ENCODE results near the gene CACNG4.

Gene CACNG4

DNA sequence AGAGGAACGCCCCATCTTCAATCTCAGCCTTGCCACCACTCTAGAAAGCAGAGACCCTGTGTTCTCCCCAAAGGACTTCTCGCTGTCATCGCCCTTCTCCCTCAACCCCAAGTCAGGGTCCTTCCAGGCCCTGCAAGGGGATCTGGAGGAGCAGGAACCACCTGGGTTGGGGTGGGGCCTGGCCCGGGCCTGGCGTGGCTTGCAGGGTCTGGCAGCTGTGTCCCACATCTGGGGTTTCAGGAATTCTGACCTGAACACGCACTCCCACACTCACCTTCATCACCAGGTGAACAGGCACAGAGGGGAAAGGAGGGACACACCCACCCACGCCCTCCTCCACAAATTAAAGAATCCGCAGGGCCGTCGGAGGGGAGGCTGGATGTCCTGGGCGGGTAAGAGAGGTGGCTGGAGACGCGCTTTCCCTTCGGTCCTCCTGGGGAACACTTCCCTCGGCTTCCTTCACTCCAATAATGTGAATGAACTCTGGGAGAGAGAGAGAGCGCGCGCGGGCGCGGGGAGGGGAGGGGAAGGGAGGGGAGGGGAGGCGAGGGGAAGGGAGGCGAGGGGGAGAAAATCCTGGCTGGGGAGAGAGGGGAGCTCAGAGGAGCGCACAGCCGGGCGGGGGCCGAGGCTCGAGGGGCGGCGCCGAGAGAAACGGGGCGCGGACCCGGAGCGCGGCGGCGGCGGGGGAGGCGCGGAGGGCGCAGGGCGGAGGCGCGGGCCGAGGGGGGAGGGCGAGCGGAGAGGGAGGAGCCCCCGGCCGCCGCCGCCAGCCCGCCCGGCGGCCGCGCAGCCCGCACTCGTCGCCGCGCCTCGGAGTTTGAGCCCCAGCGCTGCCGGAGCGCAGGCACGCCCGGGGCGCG is at the start of gene CACNG4:
CACNG4 (plus strand) TSS at position 799 of the 863 bp plus-strand sequence. CDS start 205 bp downstream, outside the sequence.
- no peaks in the 10 kb centered on the region for H3K36me3 Mint-ChIP-seq (ENCODE audit: low read depth)
- peak within 1 kb of the TSS in 1 of 3 experiments; percentile 42 for H3K27ac Mint-ChIP-seq
- no peaks in the 10 kb centered on the region for H3K9me3 Mint-ChIP-seq
- H3K4me1 Mint-ChIP-seq: peaks cover 37% of the 10 kb centered on the region
- H3K27me3 Mint-ChIP-seq (ENCODE audit: low read depth): peaks cover 86% of the 10 kb centered on the region
- TF ChIP-seq, protein P1, sequence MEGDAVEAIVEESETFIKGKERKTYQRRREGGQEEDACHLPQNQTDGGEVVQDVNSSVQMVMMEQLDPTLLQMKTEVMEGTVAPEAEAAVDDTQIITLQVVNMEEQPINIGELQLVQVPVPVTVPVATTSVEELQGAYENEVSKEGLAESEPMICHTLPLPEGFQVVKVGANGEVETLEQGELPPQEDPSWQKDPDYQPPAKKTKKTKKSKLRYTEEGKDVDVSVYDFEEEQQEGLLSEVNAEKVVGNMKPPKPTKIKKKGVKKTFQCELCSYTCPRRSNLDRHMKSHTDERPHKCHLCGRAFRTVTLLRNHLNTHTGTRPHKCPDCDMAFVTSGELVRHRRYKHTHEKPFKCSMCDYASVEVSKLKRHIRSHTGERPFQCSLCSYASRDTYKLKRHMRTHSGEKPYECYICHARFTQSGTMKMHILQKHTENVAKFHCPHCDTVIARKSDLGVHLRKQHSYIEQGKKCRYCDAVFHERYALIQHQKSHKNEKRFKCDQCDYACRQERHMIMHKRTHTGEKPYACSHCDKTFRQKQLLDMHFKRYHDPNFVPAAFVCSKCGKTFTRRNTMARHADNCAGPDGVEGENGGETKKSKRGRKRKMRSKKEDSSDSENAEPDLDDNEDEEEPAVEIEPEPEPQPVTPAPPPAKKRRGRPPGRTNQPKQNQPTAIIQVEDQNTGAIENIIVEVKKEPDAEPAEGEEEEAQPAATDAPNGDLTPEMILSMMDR (IDR thresholded peaks at IDR 0.05; ENCODE audit: unreplicated experiment in 3 of 3): no peak
- H3K4me3 Mint-ChIP-seq: peak within 1 kb of the TSS; percentile 86 to 88 (median 86)

DNA sequence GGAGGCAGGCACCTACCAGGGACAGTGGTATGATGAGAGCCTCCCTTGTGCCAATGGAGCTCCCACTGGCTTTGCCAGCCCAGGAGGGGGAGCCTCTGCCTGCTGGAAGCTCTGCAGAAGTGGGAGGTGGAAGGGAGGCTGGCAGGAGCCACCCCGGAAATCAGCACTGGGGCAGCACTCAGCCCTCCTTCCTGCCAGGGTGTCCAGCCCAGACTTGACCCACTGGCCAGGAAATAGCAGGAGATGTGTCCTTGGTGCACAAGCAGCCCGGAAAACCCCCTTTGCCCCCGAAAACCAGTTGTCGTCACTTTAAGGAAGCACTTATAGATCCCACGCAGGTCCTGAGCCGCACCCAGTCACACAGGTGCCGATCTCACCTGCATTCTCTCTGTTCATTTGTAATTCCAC is 49.3 kb upstream of the CACNG4 start:
- TF ChIP-seq, protein P1 (IDR thresholded peaks at IDR 0.05; ENCODE audit: unreplicated experiment in 3 of 3): no peak
- Mint-ChIP-seq H3K27ac (no peak overlapping the region), H3K9me3 (peaks cover 5% of the 10 kb centered on the region), H3K36me3 (ENCODE audit: low read depth) (no peaks in the 10 kb centered on the region), H3K27me3 (ENCODE audit: low read depth) (peaks cover 28% of the 10 kb centered on the region), H3K4me1 (no peaks in the 10 kb centered on the region), H3K4me3 (no peak overlapping the region)

DNA sequence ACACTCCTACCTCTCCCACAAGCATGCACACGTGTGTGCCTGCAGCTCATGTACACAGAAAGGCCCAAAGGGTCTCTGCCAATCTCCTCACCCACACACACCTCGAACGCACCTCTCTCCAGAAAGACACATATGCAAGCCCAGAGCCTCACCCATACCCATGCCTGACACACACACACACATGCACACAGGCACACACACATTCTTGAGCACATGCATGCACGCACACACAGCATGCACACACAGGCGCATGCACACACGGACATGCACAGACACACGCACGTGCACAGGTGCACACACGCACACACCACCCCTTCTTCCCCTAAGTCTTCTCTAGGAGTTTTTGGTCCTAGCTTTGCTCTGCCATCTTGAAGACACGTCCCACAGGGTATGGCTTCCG is 48.7 kb upstream of the CACNG4 start:
- H3K9me3 Mint-ChIP-seq: peaks cover 8% of the 10 kb centered on the region
- no peak overlapping the region for H3K27ac Mint-ChIP-seq
- H3K4me3 Mint-ChIP-seq: no peak overlapping the region
- H3K36me3 Mint-ChIP-seq (ENCODE audit: low read depth): no peaks in the 10 kb centered on the region
- H3K4me1 Mint-ChIP-seq: no peaks in the 10 kb centered on the region
- peaks cover 26% of the 10 kb centered on the region for H3K27me3 Mint-ChIP-seq (ENCODE audit: low read depth)
- TF ChIP-seq, protein P1 (IDR thresholded peaks at IDR 0.05; ENCODE audit: unreplicated experiment in 3 of 3): no peak

DNA sequence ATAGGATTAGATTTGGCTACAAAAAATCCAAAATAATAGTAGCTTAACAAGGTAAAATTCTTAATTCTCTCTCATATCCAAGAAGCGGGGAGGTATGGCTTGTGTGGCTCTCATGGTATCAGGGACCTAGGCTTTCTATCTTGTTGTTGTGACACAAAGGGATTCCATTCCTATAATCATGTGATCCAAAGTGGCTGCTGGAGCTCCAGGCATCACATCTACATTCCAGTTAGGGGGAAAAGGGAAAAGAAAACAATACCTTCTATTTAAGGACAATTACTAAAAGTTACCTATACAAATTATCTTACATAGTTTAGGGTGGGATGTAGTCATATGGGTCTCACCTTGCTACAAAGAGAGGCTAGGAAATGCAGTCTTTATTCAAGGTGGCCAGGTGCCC is 47.6 kb upstream of the CACNG4 start:
- no peak overlapping the region for H3K4me3 Mint-ChIP-seq
- H3K36me3 Mint-ChIP-seq (ENCODE audit: low read depth): no peaks in the 10 kb centered on the region
- H3K27me3 Mint-ChIP-seq (ENCODE audit: low read depth): peaks cover 19% of the 10 kb centered on the region
- no peaks in the 10 kb centered on the region for H3K4me1 Mint-ChIP-seq
- TF ChIP-seq, protein P1 (IDR thresholded peaks at IDR 0.05; ENCODE audit: unreplicated experiment in 3 of 3): no peak
- peaks cover 12% of the 10 kb centered on the region for H3K9me3 Mint-ChIP-seq
- H3K27ac Mint-ChIP-seq: no peak overlapping the region

DNA sequence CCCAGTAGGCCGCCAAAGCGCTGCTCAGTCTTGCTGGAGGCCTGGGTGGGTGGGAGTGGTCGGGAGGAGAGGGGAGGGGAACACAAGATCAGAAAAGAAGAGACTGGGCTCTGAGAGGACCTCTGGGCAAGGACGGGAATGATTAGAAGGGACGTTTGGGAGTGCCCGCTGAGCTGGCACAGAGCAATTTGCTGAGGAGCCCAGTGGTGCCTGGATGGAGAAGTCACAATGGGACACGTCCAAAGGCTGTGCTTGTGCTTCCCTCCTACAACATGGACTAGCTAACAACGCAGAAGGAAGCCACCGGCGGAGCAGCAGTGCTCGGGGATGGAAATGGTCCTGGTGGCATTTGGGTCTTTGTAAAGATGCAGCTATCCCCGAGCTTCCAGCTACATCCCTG is 45.6 kb upstream of the CACNG4 start:
- Mint-ChIP-seq H3K27ac (no peak overlapping the region), H3K4me1 (peaks cover 3% of the 10 kb centered on the region), H3K4me3 (no peak overlapping the region), H3K36me3 (ENCODE audit: low read depth) (no peaks in the 10 kb centered on the region), H3K9me3 (peaks cover 17% of the 10 kb centered on the region), H3K27me3 (ENCODE audit: low read depth) (peaks cover 8% of the 10 kb centered on the region)
- TF ChIP-seq, protein P1 (IDR thresholded peaks at IDR 0.05; ENCODE audit: unreplicated experiment in 3 of 3): no peak

DNA sequence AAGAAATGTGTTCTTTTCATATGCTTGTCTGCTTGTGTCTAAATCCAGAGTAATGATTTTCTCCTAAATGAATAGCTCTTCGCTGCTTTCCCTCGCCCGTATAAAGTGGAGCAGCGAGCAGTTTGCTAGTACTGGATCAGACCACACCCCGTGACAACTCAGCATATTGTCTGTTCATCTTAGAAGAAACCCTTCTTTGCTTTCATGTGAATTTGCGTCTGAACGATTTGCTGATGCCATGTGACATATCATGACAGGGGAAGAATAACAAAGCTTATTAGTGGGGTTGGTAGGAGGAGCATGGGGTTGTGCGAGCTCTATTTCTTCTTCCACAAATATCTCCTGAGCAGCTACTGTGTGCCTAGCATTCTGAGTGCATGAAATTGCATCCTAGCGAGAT is 44.1 kb upstream of the CACNG4 start:
- H3K36me3 Mint-ChIP-seq (ENCODE audit: low read depth): no peaks in the 10 kb centered on the region
- no peak overlapping the region for H3K27ac Mint-ChIP-seq
- H3K27me3 Mint-ChIP-seq (ENCODE audit: low read depth): no peaks in the 10 kb centered on the region
- TF ChIP-seq, protein P1 (IDR thresholded peaks at IDR 0.05; ENCODE audit: unreplicated experiment in 3 of 3): no peak
- peaks cover 11% of the 10 kb centered on the region for H3K4me1 Mint-ChIP-seq
- no peak overlapping the region for H3K4me3 Mint-ChIP-seq
- H3K9me3 Mint-ChIP-seq: peaks cover 20% of the 10 kb centered on the region

All from nephron (organoid).